Cardiac fibroblast (primary cell): ENCODE measurements around the gene SERINC5.

Experiments
- DNase-seq, 2 donors: peaks; one replicate each; pipeline versions ENCODE4 v3.0.0 to v3.0.0-alpha.2; 2010; ENCODE audit warnings: low read depth in 2 of 2
- H3K4me3 ChIP-seq, 2 donors: replicated peaks in 1 of 2; 1 replicate in 1 of 2; 2 replicates in 1 of 2; pipeline ENCODE4 v1.5.1; 2011; ENCODE audit warnings: low read depth in 2 of 2, low read length in 2 of 2, mild to moderate bottlenecking in 2 of 2, moderate library complexity in 1 of 2
- CTCF ChIP-seq: IDR thresholded peaks from one replicate; pipeline ENCODE4 v1.5.1; 2011; ENCODE audit warnings: low read depth, mild to moderate bottlenecking, low read length, inconsistent platforms

Gene SERINC5

GRCh38 chr5:80255431-80255810 lies 427 bp downstream of the SERINC5 start:
- H3K4me3 ChIP-seq, result peak overlapping the region; percentile 67 to 71
- DNase-seq, result peak; percentile 64 to 65
- TF ChIP-seq CTCF, result no peak

- peak overlapping the region; percentile 67 to 71 for H3K4me3 ChIP-seq
- peak; percentile 25 to 35 for DNase-seq
- no peak for TF ChIP-seq CTCF
Measured at GRCh38 chr5:80254767-80255430, 949 bp downstream of the SERINC5 start.

GRCh38 chr5:80251636-80252035 lies 4.2 kb downstream of the SERINC5 start:
- TF ChIP-seq CTCF, result no peak
- H3K4me3 ChIP-seq, result no peak overlapping the region
- peak in 1 of 2 donors; percentile 58 for DNase-seq

- H3K4me3 ChIP-seq, result no peak overlapping the region
- DNase-seq, result no peak
- no peak for TF ChIP-seq CTCF
Measured at GRCh38 chr5:80250801-80251200, 5.0 kb downstream of the SERINC5 start.

- TF ChIP-seq CTCF, result no peak
- H3K4me3 ChIP-seq, result no peak overlapping the region
Measured at GRCh38 chr5:80249901-80250300, 5.9 kb downstream of the SERINC5 start.

GRCh38 chr5:80248378-80248777 lies 7.5 kb downstream of the SERINC5 start:
- no peak for TF ChIP-seq CTCF
- DNase-seq, result no peak
- no peak overlapping the region for H3K4me3 ChIP-seq

More at GRCh38 chr5:80249901-80250300, 5.9 kb downstream of the SERINC5 start:
- no peak for DNase-seq
